Tibial artery (tissue), 4 donors: ENCODE data around the gene ATP6V1B1.

Source experiments
- DNase-seq, 2 donors: peaks; one replicate each; pipeline ENCODE4 v3.0.0-alpha.2; 2019
- H3K27ac ChIP-seq, 2 donors: fragments of 200-600 bp; sonication (generic) in 1 of 2; 1 replicate in 1 of 2; 2 replicates in 1 of 2; pipeline ENCODE4 v1.5.1; 2018 to 2019; ENCODE audit warnings: mild to moderate bottlenecking in 1 of 2
- H3K27me3 ChIP-seq, 2 donors: fragments of 200-600 bp; sonication (generic) in 1 of 2; one replicate each; pipeline versions ENCODE4 v1.5.1 to v1.6.0; 2016 to 2019
- H3K36me3 ChIP-seq, 3 donors: fragments of 200-600 bp; sonication (generic) in 2 of 3; one replicate each; pipeline ENCODE4 v1.5.1; 2016 to 2019; ENCODE audit warnings: mild to moderate bottlenecking in 2 of 3
- H3K4me1 ChIP-seq, 4 donors: fragments of 200-600 bp; sonication (generic) in 2 of 4; 1 replicate in 3 of 4; 2 replicates in 1 of 4; pipeline ENCODE4 v1.5.1; 2016 to 2019
- H3K4me3 ChIP-seq, 2 donors: fragments of 200-600 bp; sonication (generic) in 1 of 2; 1 replicate in 1 of 2; 2 replicates in 1 of 2; pipeline ENCODE4 v1.5.1; 2018 to 2019; ENCODE audit warnings: mild to moderate bottlenecking in 2 of 2
- H3K9me3 ChIP-seq, 3 donors: fragments of 200-600 bp; sonication (generic) in 1 of 3; one replicate each; pipeline ENCODE4 v1.5.1; 2016 to 2019
- CTCF ChIP-seq, 2 experiments: fragments of 200-600 bp in 1 of 2; fragments of 450-650 bp in 1 of 2; IDR thresholded peaks; one replicate each; pipeline ENCODE4 v1.5.1; 2017 to 2019; ENCODE audit warnings: antibody characterized with exemption in 2 of 2, mild to moderate bottlenecking in 1 of 2, moderate library complexity in 1 of 2
- intact Hi-C: fragments of 100-400 bp; cut with DNase I; formaldehyde crosslinking; loops from one replicate; pipeline ENCODE4 v1.15.0; 2023; ENCODE audit warnings: low total_unique reads

ATP6V1B1 gene

GRCh38 chr2:70941701-70942100, 6.0 kb downstream of the ATP6V1B1 start:
- intact Hi-C loops: no loop called here
- peak in 1 of 2 donors; percentile 13 for DNase-seq
- Histone ChIP-seq H3K27me3 (peaks cover 0 to 22% of the 10 kb centered on the region in 2 donors), H3K4me3 (no peak overlapping the region), H3K9me3 (no peaks in the 10 kb centered on the region), H3K36me3 (no peaks in the 10 kb centered on the region), H3K27ac (no peak overlapping the region), H3K4me1 (peaks cover 0 to 2% (median 0%) of the 10 kb centered on the region in 4 donors)
- no peak for TF ChIP-seq CTCF (IDR thresholded peaks at IDR 0.05)

- H3K27ac ChIP-seq: no peak overlapping the region
- H3K4me1 ChIP-seq: peaks cover 0 to 3% (median 0%) of the 10 kb centered on the region in 4 donors
- no peaks in the 10 kb centered on the region for H3K36me3 ChIP-seq
- intact Hi-C loops: no loop called here
- no peaks in the 10 kb centered on the region for H3K9me3 ChIP-seq
- peak; percentile 5 to 37 for DNase-seq
- H3K27me3 ChIP-seq: peaks cover 0 to 24% of the 10 kb centered on the region in 2 donors
- no peak for TF ChIP-seq CTCF (IDR thresholded peaks at IDR 0.05)
- H3K4me3 ChIP-seq: no peak overlapping the region
Measured at GRCh38 chr2:70942396-70943204, 6.9 kb downstream of the ATP6V1B1 start.

- peaks cover 0 to 8% (median 3%) of the 10 kb centered on the region in 4 donors for H3K4me1 ChIP-seq
- intact Hi-C loops: no loop called here
- no peaks in the 10 kb centered on the region for H3K36me3 ChIP-seq
- no peak for TF ChIP-seq CTCF (IDR thresholded peaks at IDR 0.05)
- H3K27me3 ChIP-seq: peaks cover 0 to 26% of the 10 kb centered on the region in 2 donors
- peak in 1 of 2 donors; percentile 51 for DNase-seq
- no peak overlapping the region for H3K4me3 ChIP-seq
- H3K27ac ChIP-seq: no peak overlapping the region
- no peaks in the 10 kb centered on the region for H3K9me3 ChIP-seq
Measured at GRCh38 chr2:70943205-70943871, 7.6 kb downstream of the ATP6V1B1 start.

- intact Hi-C loops: no loop called here
- H3K27me3 ChIP-seq: peaks cover 0 to 18% of the 10 kb centered on the region in 2 donors
- no peak overlapping the region for H3K4me3 ChIP-seq
- no peaks in the 10 kb centered on the region for H3K9me3 ChIP-seq
- DNase-seq: peak in 1 of 2 donors; percentile 38
- no peaks in the 10 kb centered on the region for H3K36me3 ChIP-seq
- H3K27ac ChIP-seq: no peak overlapping the region
- peaks cover 0 to 14% (median 6%) of the 10 kb centered on the region in 4 donors for H3K4me1 ChIP-seq
- no peak for TF ChIP-seq CTCF (IDR thresholded peaks at IDR 0.05)
Measured at GRCh38 chr2:70944111-70944690, 8.5 kb downstream of the ATP6V1B1 start.

- DNase-seq: peak; percentile 49 to 61
- no peaks in the 10 kb centered on the region for H3K9me3 ChIP-seq
- H3K27me3 ChIP-seq: peaks cover 0 to 11% of the 10 kb centered on the region in 2 donors
- no peak overlapping the region for H3K27ac ChIP-seq
- intact Hi-C loops: loop anchor here (5.0 kb wide), 1 partner anchor 85 kb away; no protein-coding TSS in a partner anchor
- H3K4me3 ChIP-seq: no peak overlapping the region
- H3K4me1 ChIP-seq: peaks cover 0 to 14% (median 6%) of the 10 kb centered on the region in 4 donors
- H3K36me3 ChIP-seq: no peaks in the 10 kb centered on the region
- TF ChIP-seq CTCF (IDR thresholded peaks at IDR 0.05): peak; percentile 59 to 71
Measured at GRCh38 chr2:70946832-70947442, 11.2 kb downstream of the ATP6V1B1 start.
